HCT116 (cell line): ENCODE measurements around the gene CKS2. TPM values are rescaled to one million over a fixed set of nuclear protein-coding genes. Genes with fewer than 3 reads are reported as not detected.

ENCODE experiments used
- ATAC-seq: fragments of 200-7000 bp; cut with Tn5 transposase; 2 replicates; pipeline ENCODE4 v1.9.1; 2020; ENCODE audit warnings: mild to moderate bottlenecking, moderate library complexity
- BruUV-seq: library from RNA; stranded (reverse); fragments of 400-500 nt; replicated peaks from 2 replicates; lab custom pipeline; 2021; lab: Mats Ljungman, UMichigan
- CTCF ChIA-PET: fragments of 300-600 bp; sonication (Branson Sonifier 250); formaldehyde crosslinking; loops from one replicate; lab custom pipeline; 2021; ENCODE audit warnings: antibody characterized with exemption; lab: Charles Lee
- POLR2A ChIA-PET: fragments of 300-600, 350-600 bp; sonication (Branson Sonifier 250); formaldehyde crosslinking; loops from one replicate; lab custom pipeline; 2021; ENCODE audit warnings: antibody characterized with exemption; lab: Charles Lee
- RAD21 ChIA-PET, 2 experiments: fragments of 300-600 bp; sonication (Branson Sonifier 250); formaldehyde crosslinking; loops; one replicate each; lab custom pipeline; 2023; ENCODE audit warnings: low total read pairs in 2 of 2; ENCODE audit not compliant: uncharacterized antibody in 2 of 2, unreplicated experiment in 2 of 2, low non-redundant PET in 1 of 2; lab: Charles Lee
- DNase-seq: peaks from one replicate; pipeline ENCODE4 v3.0.0-alpha.2; 2010; ENCODE audit warnings: low read depth, low spot score
- H2AFZ ChIP-seq: fragments of 200-600 bp; shearing (Covaris generic), sonication (generic); 2 replicates; pipeline ENCODE4 v1.6.1; 2017; ENCODE audit warnings: low read depth, mixed run types, mixed read lengths, antibody characterized with exemption, low read length; ENCODE audit not compliant: poor library complexity, severe bottlenecking
- H3K27ac ChIP-seq: 2 replicates; pipeline ENCODE4 v1.5.1; 2012; ENCODE audit warnings: low read depth, low read length
- H3K27me3 ChIP-seq: fragments of 200-600 bp; sonication (generic); 2 replicates; pipeline ENCODE4 v1.6.1; 2016; ENCODE audit warnings: mixed run types, low read length, mixed read lengths; ENCODE audit not compliant: insufficient read depth
- H3K36me3 ChIP-seq, 2 experiments: fragments of 200-500 bp in 1 of 2; fragments of 200-600 bp in 1 of 2; sonication (Bioruptor generic) in 1 of 2; sonication (generic) in 1 of 2; 2 replicates each; pipeline versions ENCODE4 v1.5.1 to v1.6.1; 2014 to 2016; ENCODE audit warnings: low read length in 2 of 2, inconsistent platforms in 1 of 2, mixed read lengths in 1 of 2, mixed run types in 1 of 2; ENCODE audit not compliant: insufficient read depth in 2 of 2, control insufficient read depth in 1 of 2
- H3K4me1 ChIP-seq, 2 experiments: fragments of 200-600 bp in 1 of 2; sonication (generic) in 1 of 2; 2 replicates each; pipeline versions ENCODE4 v1.5.1 to v1.6.1; 2012 to 2017; ENCODE audit warnings: low read length in 2 of 2, inconsistent platforms in 1 of 2, mild to moderate bottlenecking in 1 of 2, mixed read lengths in 1 of 2, mixed run types in 1 of 2, moderate library complexity in 1 of 2; ENCODE audit not compliant: insufficient read depth in 2 of 2, control insufficient read depth in 1 of 2
- H3K4me2 ChIP-seq: fragments of 200-600 bp; sonication (generic); 2 replicates; pipeline ENCODE4 v1.6.1; 2017; ENCODE audit warnings: mixed run types, low read length, mixed read lengths
- H3K4me3 ChIP-seq, 2 experiments: fragments of 200-600 bp in 1 of 2; sonication (generic) in 1 of 2; replicated peaks in 1 of 2; 2 replicates each; pipeline ENCODE4 v1.5.1; 2011 to 2016; ENCODE audit warnings: low read length in 2 of 2, control low read depth in 1 of 2, low read depth in 1 of 2, mild to moderate bottlenecking in 1 of 2, mixed read lengths in 1 of 2, mixed run types in 1 of 2
- H3K79me2 ChIP-seq: fragments of 200-600 bp; sonication (generic); 2 replicates; pipeline ENCODE4 v1.6.1; 2017; ENCODE audit warnings: mild to moderate bottlenecking, mixed run types, low read length, moderate library complexity, mixed read lengths; ENCODE audit not compliant: insufficient read depth
- H3K9ac ChIP-seq: fragments of 200-600 bp; sonication (generic); 2 replicates; pipeline ENCODE4 v1.6.1; 2016; ENCODE audit warnings: low read length, mixed read lengths
- H3K9me2 ChIP-seq: fragments of 200-600 bp; sonication (generic), shearing (Covaris generic); 2 replicates; pipeline ENCODE4 v1.6.1; 2017; ENCODE audit warnings: mixed run types, mild to moderate bottlenecking, moderate library complexity; ENCODE audit not compliant: insufficient read depth
- H3K9me3 ChIP-seq, 2 experiments: fragments of 200-500 bp in 1 of 2; fragments of 200-600 bp in 1 of 2; sonication (Bioruptor generic) in 1 of 2; sonication (generic) in 1 of 2; 2 replicates each; pipeline ENCODE4 v1.6.1; 2014 to 2017; ENCODE audit warnings: low read length in 2 of 2, mixed read lengths in 2 of 2, inconsistent platforms in 1 of 2, low read depth in 1 of 2, mild to moderate bottlenecking in 1 of 2, mixed run types in 1 of 2, moderate library complexity in 1 of 2; ENCODE audit not compliant: control insufficient read depth in 1 of 2, insufficient read depth in 1 of 2
- H4K20me1 ChIP-seq: fragments of 200-600 bp; sonication (generic), shearing (Covaris generic); 2 replicates; pipeline ENCODE4 v1.6.1; 2017; ENCODE audit warnings: mixed run types, mild to moderate bottlenecking, moderate library complexity; ENCODE audit not compliant: insufficient read depth
- ATF3 ChIP-seq: IDR thresholded peaks from 2 replicates; pipeline ENCODE4 v1.6.1; 2012
- CTCF ChIP-seq, 3 experiments: fragments of 200-600 bp in 1 of 3; sonication (generic) in 1 of 3; IDR thresholded peaks in 2 of 3; conservative IDR thresholded peaks in 1 of 3; 2 replicates each; pipeline ENCODE4 v1.5.1; 2012 to 2017; ENCODE audit warnings: low read depth in 2 of 3, low read length in 2 of 3, antibody characterized with exemption in 1 of 3, borderline replicate concordance in 1 of 3, control low read depth in 1 of 3, mild to moderate bottlenecking in 1 of 3, mixed read lengths in 1 of 3, mixed run types in 1 of 3, moderate library complexity in 1 of 3; ENCODE audit not compliant: insufficient read depth in 1 of 3
- EGR1 ChIP-seq: IDR thresholded peaks from 2 replicates; pipeline ENCODE4 v1.6.1; 2012; ENCODE audit warnings: low read depth
- FOSL1 ChIP-seq: IDR thresholded peaks from 2 replicates; pipeline ENCODE4 v1.6.1; 2012; ENCODE audit warnings: low read depth
- POLR2A ChIP-seq: IDR thresholded peaks from 2 replicates; pipeline ENCODE4 v1.7.0; 2011; ENCODE audit warnings: borderline replicate concordance; ENCODE audit not compliant: insufficient read depth, insufficient read length; ENCODE audit errors: extremely low read depth
- SIN3A ChIP-seq: IDR thresholded peaks from 2 replicates; pipeline ENCODE4 v1.6.1; 2012; ENCODE audit warnings: low read depth
- ZBTB33 ChIP-seq: IDR thresholded peaks from 2 replicates; pipeline ENCODE4 v1.6.1; 2011; ENCODE audit warnings: mild to moderate bottlenecking, low read length, moderate library complexity; ENCODE audit not compliant: insufficient replicate concordance; ENCODE audit errors: extremely low read depth
- ZNF274 ChIP-seq: fragments of 200-500 bp; sonication (Bioruptor generic); IDR thresholded peaks from 2 replicates; pipeline ENCODE4 v1.6.1; 2014; ENCODE audit warnings: mild to moderate bottlenecking, low read depth, low read length, inconsistent platforms
- intact Hi-C: fragments of 100-400 bp; cut with micrococcal nuclease; formaldehyde crosslinking; loops from 2 replicates; pipeline ENCODE4 v1.10.0; 2022
- total RNA-seq: library from RNA; stranded (reverse); gene quantifications from one replicate; pipeline ENCODE4 v1.2.1, GENCODE V29; 2021; ENCODE audit not compliant: unreplicated experiment

Gene CKS2
- total RNA-seq, 1 experiment from 2014 or later = 242 TPM

- no peak overlapping the region for H3K9ac ChIP-seq
- DNase-seq (no peak), ATAC-seq (no peak)
- intact Hi-C loops = no loop called here
- ChIA-PET RAD21 (no interaction called here), POLR2A (no interaction called here), CTCF (no interaction called here)
- H4K20me1 ChIP-seq = no peaks in the 10 kb centered on the region
- no peaks in the 10 kb centered on the region for H3K79me2 ChIP-seq
- no peaks in the 10 kb centered on the region for H3K4me1 ChIP-seq
- no peak overlapping the region for H3K27ac ChIP-seq
- TF ChIP-seq POLR2A = no peak
- TF ChIP-seq FOSL1 = no peak
- TF ChIP-seq EGR1 = no peak
- no peak overlapping the region for H3K4me2 ChIP-seq
- no peak overlapping the region for H3K4me3 ChIP-seq
- H3K36me3 ChIP-seq = peaks cover 34 to 35% of the 10 kb centered on the region in 2 experiments
- H3K9me2 ChIP-seq = no peaks in the 10 kb centered on the region
- H2AFZ ChIP-seq = no peak overlapping the region
- H3K27me3 ChIP-seq = no peaks in the 10 kb centered on the region
- no TSS peak for BruUV-seq
- no peaks in the 10 kb centered on the region for H3K9me3 ChIP-seq
These were observed 34.5 kb downstream of the CKS2 start for GRCh38 chr9:89345476-89345875.

- H3K9me2 ChIP-seq = no peaks in the 10 kb centered on the region
- H3K4me3 ChIP-seq = no peak overlapping the region
- intact Hi-C loops = no loop called here
- H3K79me2 ChIP-seq = no peaks in the 10 kb centered on the region
- no peak overlapping the region for H3K9ac ChIP-seq
- BruUV-seq = no TSS peak
- TF ChIP-seq ZNF274 = no peak
- TF ChIP-seq CTCF (IDR thresholded peaks at IDR 0.05 in 2 of 3, conservative IDR thresholded peaks at IDR 0.05 in 1 of 3; ENCODE audit: borderline replicate concordance in 1 of 3, insufficient read depth in 1 of 3, low read depth in 2 of 3, low read length in 2 of 3) = no peak
- TF ChIP-seq ATF3 = no peak
- TF ChIP-seq ZBTB33 = no peak
- no peak for TF ChIP-seq SIN3A
- peaks cover 31 to 38% of the 10 kb centered on the region in 2 experiments for H3K36me3 ChIP-seq
- CTCF ChIA-PET = no interaction called here
- H3K27me3 ChIP-seq = no peaks in the 10 kb centered on the region
- H3K9me3 ChIP-seq = no peaks in the 10 kb centered on the region
- H2AFZ ChIP-seq = no peak overlapping the region
- DNase-seq (no peak), ATAC-seq (no peak)
- POLR2A ChIA-PET = no interaction called here
- RAD21 ChIA-PET = no interaction called here
- no peaks in the 10 kb centered on the region for H4K20me1 ChIP-seq
- H3K4me2 ChIP-seq = no peak overlapping the region
- no peak overlapping the region for H3K27ac ChIP-seq
- H3K4me1 ChIP-seq = no peaks in the 10 kb centered on the region
These were observed 35.7 kb downstream of the CKS2 start for GRCh38 chr9:89346696-89347095.
